ENCODE measurements around the gene ERC2.

Gene ERC2

DNA sequence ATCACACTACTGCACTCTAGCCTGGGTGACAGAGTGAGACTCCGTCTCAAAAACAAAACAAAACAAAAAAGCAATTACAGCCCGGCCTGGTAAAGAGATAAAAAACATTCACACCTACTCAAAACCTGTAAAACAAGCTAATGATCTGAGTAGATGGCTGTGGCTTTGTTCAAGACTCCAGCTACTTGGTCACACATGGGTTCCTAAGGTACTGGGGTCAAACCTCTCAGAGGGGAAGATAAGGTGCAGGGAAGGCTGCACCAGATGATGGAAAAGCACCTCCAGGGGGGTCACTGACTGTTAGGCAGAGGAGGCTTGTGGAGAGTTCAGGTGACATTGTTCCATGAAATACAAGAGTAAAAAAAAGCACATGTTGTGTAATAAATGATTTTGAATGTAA is 531.0 kb downstream of the ERC2 start:
- no peak for DNase-seq (ENCODE audit: low read depth)
- no peak for TF ChIP-seq CTCF (IDR thresholded peaks at IDR 0.05; ENCODE audit: control insufficient read depth, extremely low read depth, insufficient read depth)

DNA sequence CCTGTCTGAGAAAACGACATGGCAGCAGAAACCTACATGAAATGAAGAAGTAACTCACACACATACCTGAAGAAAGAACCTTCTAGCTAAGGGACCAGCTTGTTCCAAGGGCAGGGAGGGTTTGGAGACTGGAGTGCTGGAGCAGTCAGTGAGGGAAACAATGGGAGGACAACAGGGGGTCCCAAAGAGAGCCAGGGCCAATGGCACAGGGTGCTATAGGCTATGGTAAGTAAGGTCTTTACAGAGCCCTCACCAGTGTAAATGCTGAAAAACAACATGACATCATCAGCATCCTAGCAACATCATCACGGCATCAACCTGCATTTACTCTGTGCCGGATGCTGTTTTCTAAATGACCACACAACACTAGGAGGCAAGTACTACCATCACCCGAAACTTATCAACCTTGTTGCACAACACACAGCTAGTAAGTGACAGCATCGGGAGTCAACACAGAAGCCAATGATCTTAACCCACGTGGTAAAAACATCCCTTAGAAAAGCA is 531.7 kb downstream of the ERC2 start:
- DNase-seq (ENCODE audit: low read depth) = no peak
- no peak for TF ChIP-seq CTCF (IDR thresholded peaks at IDR 0.05; ENCODE audit: control insufficient read depth, extremely low read depth, insufficient read depth)
- H3K4me3 ChIP-seq (ENCODE audit: low read depth, low read length) = no peak overlapping the region

More for the DNA sequence above, 531.0 kb downstream of the ERC2 start:
- no peak overlapping the region for H3K4me3 ChIP-seq (ENCODE audit: low read depth, low read length)

DNA sequence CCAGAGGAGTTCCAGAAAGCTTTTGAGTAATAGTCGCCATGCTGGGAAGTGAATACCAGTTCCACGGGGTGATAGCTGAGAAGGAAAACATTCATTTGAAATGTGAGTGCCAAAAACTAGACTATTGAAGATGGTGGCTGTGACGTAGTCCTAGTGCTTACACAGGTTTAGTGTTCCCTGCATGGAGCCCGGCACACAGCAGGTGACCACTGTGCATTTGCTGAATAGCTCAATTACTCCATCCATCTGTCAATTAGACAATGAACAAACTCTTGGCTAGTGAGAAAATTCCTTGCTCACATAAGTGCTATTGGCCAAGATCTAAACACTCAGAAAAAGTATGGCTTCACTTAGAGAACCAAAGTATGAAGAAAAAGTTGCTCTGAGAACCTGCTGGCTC is 533.0 kb downstream of the ERC2 start:
- TF ChIP-seq CTCF (IDR thresholded peaks at IDR 0.05; ENCODE audit: control insufficient read depth, extremely low read depth, insufficient read depth) = no peak
- DNase-seq (ENCODE audit: low read depth) = no peak
- H3K4me3 ChIP-seq (ENCODE audit: low read depth, low read length) = no peak overlapping the region

- no peak overlapping the region for H3K4me3 ChIP-seq (ENCODE audit: low read depth, low read length)
- no peak for TF ChIP-seq CTCF (IDR thresholded peaks at IDR 0.05; ENCODE audit: control insufficient read depth, extremely low read depth, insufficient read depth)
- DNase-seq (ENCODE audit: low read depth) = no peak
These were observed 533.5 kb downstream of the ERC2 start for GRCh38 chr3:55934771-55935170.

- no peak overlapping the region for H3K4me3 ChIP-seq (ENCODE audit: low read depth, low read length)
- DNase-seq (ENCODE audit: low read depth) = no peak
- no peak for TF ChIP-seq CTCF (IDR thresholded peaks at IDR 0.05; ENCODE audit: control insufficient read depth, extremely low read depth, insufficient read depth)
These were observed 539.0 kb downstream of the ERC2 start for GRCh38 chr3:55929154-55929869.

DNA sequence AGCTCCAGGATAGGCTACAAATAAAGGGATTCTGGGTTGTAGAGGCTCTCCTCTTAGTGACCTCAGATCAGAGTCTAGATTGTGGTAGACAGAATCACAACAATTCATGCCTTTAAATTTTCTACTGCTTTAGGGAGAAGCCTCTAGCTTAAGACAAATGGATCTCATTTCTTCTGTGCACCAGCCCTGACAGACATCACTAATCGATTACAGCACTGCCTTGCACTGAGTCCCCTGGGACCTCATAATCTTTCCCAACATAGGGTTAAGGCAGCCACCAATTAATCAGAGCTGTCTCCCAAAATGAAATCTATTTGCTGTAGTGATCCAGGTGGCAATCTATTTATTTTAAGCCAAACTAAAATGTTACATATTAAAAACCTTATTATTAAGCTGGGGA is 544.6 kb downstream of the ERC2 start:
- TF ChIP-seq CTCF (IDR thresholded peaks at IDR 0.05; ENCODE audit: control insufficient read depth, extremely low read depth, insufficient read depth) = no peak
- H3K4me3 ChIP-seq (ENCODE audit: low read depth, low read length) = no peak overlapping the region
- DNase-seq (ENCODE audit: low read depth) = no peak

GRCh38 chr3:55923207-55923606 is 545.1 kb downstream of the ERC2 start:
- no peak overlapping the region for H3K4me3 ChIP-seq (ENCODE audit: low read depth, low read length)
- DNase-seq (ENCODE audit: low read depth) = no peak
- no peak for TF ChIP-seq CTCF (IDR thresholded peaks at IDR 0.05; ENCODE audit: control insufficient read depth, extremely low read depth, insufficient read depth)

Measured in LNCaP clone FGC (cell line).